ENCODE results near the gene PRDM1.

GRCh38 chr6:106081715-106082114, 4.4 kb upstream of the PRDM1 start:
- no peak for TF ChIP-seq CTCF (IDR thresholded peaks at IDR 0.05)
- no peak for TF ChIP-seq EZH2 (IDR thresholded peaks at IDR 0.05; ENCODE audit: borderline replicate concordance, insufficient read depth, low read depth, low read length, poor library complexity, severe bottlenecking)
